H1 (cell line): ENCODE results near the gene RFK. TPM values are rescaled to one million over a fixed set of nuclear protein-coding genes. Genes with fewer than 3 reads are reported as not detected.

Experiments
- CTCF ChIA-PET: fragments of 300-600 bp; sonication (Branson Sonifier 250); formaldehyde crosslinking; loops from one replicate; lab custom pipeline; 2021; ENCODE audit not compliant: partially characterized antibody; lab: Charles Lee
- POLR2A ChIA-PET: fragments of 300-600 bp; sonication (Branson Sonifier 250); formaldehyde crosslinking; loops from one replicate; lab custom pipeline; 2021; ENCODE audit warnings: inconsistent platforms; ENCODE audit not compliant: partially characterized antibody; lab: Charles Lee
- DNase-seq, 2 experiments: peaks; one replicate each; pipeline versions ENCODE4 v3.0.0 to v3.0.0-alpha.2; 2010 to 2022; ENCODE audit warnings: low spot score in 2 of 2, low read depth in 1 of 2, mixed read lengths in 1 of 2
- FAIRE-seq: peaks from 2 replicates; lab custom pipeline; 2011; peaks lifted over from hg19 to GRCh38; lab: Jason Lieb, UNC
- H2AFZ ChIP-seq: 2 replicates; pipeline ENCODE4 v1.8.1; 2012; ENCODE audit warnings: low read length, inconsistent platforms
- H2AK5ac ChIP-seq: 2 replicates; pipeline ENCODE4 v1.6.1; 2013; ENCODE audit warnings: low read depth, low read length
- H2BK120ac ChIP-seq: replicated peaks from 2 replicates; pipeline ENCODE3; 2013; ENCODE audit warnings: low read depth, low read length, inconsistent platforms
- H2BK12ac ChIP-seq: 2 replicates; pipeline ENCODE4 v1.6.1; 2013; ENCODE audit warnings: low read depth, low read length
- H2BK15ac ChIP-seq: 2 replicates; pipeline ENCODE4 v1.6.1; 2013; ENCODE audit warnings: low read length
- H2BK20ac ChIP-seq: 2 replicates; pipeline ENCODE4 v1.6.1; 2013; ENCODE audit warnings: low read length
- H2BK5ac ChIP-seq: 2 replicates; pipeline ENCODE4 v1.6.1; 2013; ENCODE audit warnings: low read depth, low read length
- H3K14ac ChIP-seq: 2 replicates; pipeline ENCODE4 v1.6.1; 2013; ENCODE audit warnings: inconsistent platforms; ENCODE audit not compliant: insufficient read length
- H3K18ac ChIP-seq: 2 replicates; pipeline ENCODE4 v1.6.1; 2013; ENCODE audit warnings: low read length; ENCODE audit errors: extremely low read depth
- H3K23ac ChIP-seq: 2 replicates; pipeline ENCODE4 v1.6.1; 2013; ENCODE audit warnings: inconsistent platforms; ENCODE audit not compliant: insufficient read length
- H3K23me2 ChIP-seq: 2 replicates; pipeline ENCODE4 v1.6.1; 2013; ENCODE audit warnings: low read depth, low read length
- H3K27ac ChIP-seq: 2 replicates; pipeline ENCODE4 v1.6.1; 2011; ENCODE audit warnings: low read depth, low read length, inconsistent platforms
- H3K27me3 ChIP-seq, 4 experiments: replicated peaks in 1 of 4; 1 replicate in 1 of 4; 2 replicates in 3 of 4; pipeline versions ENCODE4 v1.6.1 to v1.8.1; 2011 to 2013; ENCODE audit warnings: low read length in 3 of 4, mild to moderate bottlenecking in 3 of 4, inconsistent platforms in 2 of 4, mixed read lengths in 2 of 4, moderate library complexity in 1 of 4; ENCODE audit not compliant: control insufficient read depth in 3 of 4, insufficient read depth in 3 of 4; ENCODE audit errors: extremely low read depth in 1 of 4
- H3K36me3 ChIP-seq, 4 experiments: 2 replicates each; pipeline versions ENCODE4 v1.6.1 to v1.8.1; 2011 to 2013; ENCODE audit warnings: mild to moderate bottlenecking in 4 of 4, low read length in 3 of 4, moderate library complexity in 2 of 4, control low read depth in 1 of 4, inconsistent platforms in 1 of 4; ENCODE audit not compliant: insufficient read depth in 4 of 4, control insufficient read depth in 2 of 4
- H3K4ac ChIP-seq: replicated peaks from 2 replicates; pipeline ENCODE3; 2013; ENCODE audit warnings: low read length, low read depth, mixed read lengths, inconsistent platforms; ENCODE audit not compliant: insufficient read length
- H3K4me1 ChIP-seq, 4 experiments: replicated peaks in 1 of 4; 1 replicate in 1 of 4; 2 replicates in 3 of 4; pipeline versions ENCODE4 v1.6.1 to v1.8.1; 2011 to 2013; ENCODE audit warnings: low read length in 3 of 4, inconsistent platforms in 2 of 4, mixed read lengths in 1 of 4; ENCODE audit not compliant: insufficient read depth in 4 of 4, control insufficient read depth in 3 of 4
- H3K4me2 ChIP-seq, 2 experiments: 2 replicates each; pipeline versions ENCODE4 v1.6.1 to v1.8.1; 2011 to 2013; ENCODE audit warnings: low read depth in 2 of 2, low read length in 2 of 2, control low read depth in 1 of 2, inconsistent platforms in 1 of 2, mild to moderate bottlenecking in 1 of 2; ENCODE audit not compliant: insufficient read depth in 1 of 2
- H3K4me3 ChIP-seq, 4 experiments: fragments of 200-600, 300-600 bp in 1 of 4; sonication (generic), shearing (Covaris generic), sonication (Bioruptor Twin) in 1 of 4; 2 replicates each; pipeline versions ENCODE4 v1.5.1 to v1.8.1; 2011 to 2016; ENCODE audit warnings: low read length in 4 of 4, low read depth in 3 of 4, control low read depth in 2 of 4, inconsistent platforms in 2 of 4, mild to moderate bottlenecking in 2 of 4, mixed read lengths in 1 of 4, moderate library complexity in 1 of 4; ENCODE audit not compliant: insufficient read depth in 2 of 4; ENCODE audit errors: extremely low read depth in 1 of 4
- H3K56ac ChIP-seq: replicated peaks from 2 replicates; pipeline ENCODE3; 2013; ENCODE audit warnings: low read depth, mild to moderate bottlenecking, mixed read lengths, low read length, inconsistent platforms; ENCODE audit not compliant: insufficient read length
- H3K79me1 ChIP-seq: 2 replicates; pipeline ENCODE4 v1.6.1; 2013; ENCODE audit warnings: low read depth, low read length, control low read depth
- H3K79me2 ChIP-seq, 2 experiments: 2 replicates each; pipeline versions ENCODE4 v1.6.1 to v1.8.1; 2012 to 2013; ENCODE audit warnings: low read length in 2 of 2, mild to moderate bottlenecking in 2 of 2, inconsistent platforms in 1 of 2; ENCODE audit not compliant: insufficient read depth in 2 of 2, control insufficient read depth in 1 of 2
- H3K9ac ChIP-seq, 4 experiments: replicated peaks in 1 of 4; 1 replicate in 1 of 4; 2 replicates in 3 of 4; pipeline versions ENCODE4 v1.6.1 to v1.8.1; 2011 to 2013; ENCODE audit warnings: low read depth in 3 of 4, low read length in 3 of 4, control low read depth in 2 of 4, mild to moderate bottlenecking in 2 of 4, moderate library complexity in 2 of 4, inconsistent platforms in 1 of 4; ENCODE audit errors: extremely low read depth in 1 of 4
- H3K9me3 ChIP-seq, 2 experiments: 2 replicates each; pipeline versions ENCODE4 v1.6.1 to v1.8.1; 2012 to 2013; ENCODE audit warnings: mild to moderate bottlenecking in 2 of 2, moderate library complexity in 2 of 2, control low read depth in 1 of 2, inconsistent platforms in 1 of 2, low read depth in 1 of 2, low read length in 1 of 2, mixed read lengths in 1 of 2; ENCODE audit not compliant: insufficient read depth in 2 of 2
- H4K20me1 ChIP-seq, 2 experiments: replicated peaks in 1 of 2; 2 replicates each; pipeline versions ENCODE3 to v1.8.1; 2011 to 2013; ENCODE audit warnings: inconsistent platforms in 2 of 2, low read length in 2 of 2, mild to moderate bottlenecking in 1 of 2; ENCODE audit not compliant: insufficient read depth in 2 of 2, control insufficient read depth in 1 of 2
- H4K5ac ChIP-seq: 2 replicates; pipeline ENCODE4 v1.6.1; 2013; ENCODE audit warnings: low read length, low read depth, mixed read lengths, inconsistent platforms; ENCODE audit not compliant: insufficient read length
- H4K8ac ChIP-seq: 2 replicates; pipeline ENCODE4 v1.8.0; 2013; ENCODE audit warnings: mild to moderate bottlenecking, moderate library complexity, low read length, inconsistent platforms; ENCODE audit not compliant: insufficient read depth; ENCODE audit errors: extremely low read depth
- H4K91ac ChIP-seq: replicated peaks from 2 replicates; pipeline ENCODE3; 2013; ENCODE audit warnings: low read length, mixed read lengths, inconsistent platforms; ENCODE audit not compliant: insufficient read length
- MAX ChIP-seq: IDR thresholded peaks from 2 replicates; pipeline ENCODE4 v1.6.1; 2012; ENCODE audit warnings: inconsistent platforms
- NRF1 ChIP-seq: IDR thresholded peaks from 2 replicates; pipeline ENCODE4 v1.6.1; 2011; ENCODE audit warnings: mild to moderate bottlenecking, low read depth, low read length, improper control_type of control experiment
- SAP30 ChIP-seq: fragments of 300-600 bp; sonication (generic); IDR thresholded peaks from 2 replicates; pipeline ENCODE4 v1.7.1; 2012; ENCODE audit warnings: low read length, moderate library complexity, mild to moderate bottlenecking, inconsistent platforms; ENCODE audit not compliant: insufficient read depth, insufficient replicate concordance
- SIN3A ChIP-seq, 2 experiments: IDR thresholded peaks in 1 of 2; conservative IDR thresholded peaks in 1 of 2; 2 replicates each; pipeline ENCODE4 v1.6.1; 2011 to 2012; ENCODE audit warnings: low read length in 2 of 2, improper control_type of control experiment in 1 of 2, low read depth in 1 of 2, mild to moderate bottlenecking in 1 of 2
- SP1 ChIP-seq: IDR thresholded peaks from 2 replicates; pipeline ENCODE4 v1.6.1; 2011; ENCODE audit warnings: low read depth, low read length
- WGBS, 2 experiments: shearing (Covaris generic) in 1 of 2; methylation state at CpG; one replicate each; pipeline versions ENCODE4 v1.1.6 to v1.1.7; 2013 to 2015; ENCODE audit warnings: low lambda C conversion rate in 2 of 2, mixed read lengths in 2 of 2, inconsistent platforms in 1 of 2, low coverage in 1 of 2, missing lambda C conversion rate in 1 of 2; ENCODE audit not compliant: insufficient replicate concordance in 2 of 2, insufficient coverage in 1 of 2, insufficient read length in 1 of 2; ENCODE audit errors: extremely low coverage in 1 of 2, missing lambda C conversion rate in 1 of 2; 5-methylcytosine and 5-hydroxymethylcytosine counted together
- polyA plus RNA-seq, 7 experiments: library from polyadenylated mRNA; depleted of rRNA in 3 of 7; stranded (reverse) in 5 of 7; unstranded in 2 of 7; fragments of >200 nt in 5 of 7; fragments of 200-250 nt in 2 of 7; gene quantifications; 1 replicate in 5 of 7; 2 replicates in 1 of 7; 4 replicates in 1 of 7; pipeline versions ENCODE4 v1.2.1 to v1.2.3, GENCODE V29; 2011 to 2013; ENCODE audit warnings: missing spikeins in 2 of 7, mixed read lengths in 2 of 7
- total RNA-seq: library from RNA; stranded (reverse); fragmentation: NEBNext Ultra II Directional; extraction: Animal tissue kit (Norgen Biotek cat#: 25700); gene quantifications from 2 replicates; pipeline ENCODE4 v1.2.1, GENCODE V29; 2021

RFK gene
- total and polyA plus RNA-seq, 2 of the 8 experiments (the other 6 are each of a cell fraction or from before 2014, with no cell fraction given) = 4.3 to 10.6 TPM

GRCh38 chr9:76412638-76413037 is 18.4 kb upstream of the RFK start:
- no peak overlapping the region for H2BK120ac ChIP-seq
- CTCF ChIA-PET = interaction anchor here (0.7 to 1.2 kb wide), 2 partner anchors 18 to 1950 kb away, joined by 3 to 4 read pairs; no protein-coding TSS in a partner anchor
- peaks cover 0 to 3% (median 0%) of the 10 kb centered on the region in 4 experiments; a peak in 2 of 7 replicates for H3K4me1 ChIP-seq
- H3K9ac ChIP-seq = no peak overlapping the region
- no peak overlapping the region for H4K8ac ChIP-seq
- no peaks in the 10 kb centered on the region for H3K23me2 ChIP-seq
- DNase-seq = no peak
- H3K27ac ChIP-seq = no peak overlapping the region
- WGBS, 2 experiments = 78% methylated on average over 2 of the region's 2 CpGs; no CpG with 5 or more reads in 1 of the 2 experiments
- H3K27me3 ChIP-seq = peaks cover 0 to 4% (median 0%) of the 10 kb centered on the region in 4 experiments; a peak in 1 of 7 replicates
- no peak overlapping the region for H3K23ac ChIP-seq
- H3K79me1 ChIP-seq = no peaks in the 10 kb centered on the region
- no peak overlapping the region for H2BK12ac ChIP-seq
- no peak overlapping the region for H4K5ac ChIP-seq
- H3K4ac ChIP-seq = no peak overlapping the region
- TF ChIP-seq NRF1 = no peak
- TF ChIP-seq SP1 = no peak
- TF ChIP-seq SAP30 = no peak
- TF ChIP-seq SIN3A (conservative IDR thresholded peaks at IDR 0.05 in 1 of 2, IDR thresholded peaks at IDR 0.05 in 1 of 2; ENCODE audit: low read depth in 1 of 2, low read length in 2 of 2) = no peak
- TF ChIP-seq MAX = no peak
- peaks cover 0 to 4% of the 10 kb centered on the region in 2 experiments; a peak in 2 of 4 replicates for H3K9me3 ChIP-seq
- H2AFZ ChIP-seq = no peak overlapping the region
- no peaks in the 10 kb centered on the region for H3K79me2 ChIP-seq
- no peak overlapping the region for H4K91ac ChIP-seq
- no peak overlapping the region for H3K4me2 ChIP-seq
- no peak overlapping the region for H2AK5ac ChIP-seq
- no peak overlapping the region for H3K4me3 ChIP-seq
- H2BK20ac ChIP-seq = no peak overlapping the region
- H3K56ac ChIP-seq = no peak overlapping the region
- no peak overlapping the region for H3K14ac ChIP-seq
- POLR2A ChIA-PET = no interaction called here
- no peak overlapping the region for H2BK15ac ChIP-seq
- no peaks in the 10 kb centered on the region for H4K20me1 ChIP-seq
- H3K36me3 ChIP-seq = no peaks in the 10 kb centered on the region
- no peak overlapping the region for H3K18ac ChIP-seq
- H2BK5ac ChIP-seq = no peak overlapping the region
- FAIRE-seq = no peak
